Uterus (tissue), 4 donors: ENCODE results near the gene PAIP2. TPM values are rescaled to one million over a fixed set of nuclear protein-coding genes. Genes with fewer than 3 reads are reported as not detected.
A peak's percentile ranks its signal among the peaks of the same experiment; 100 is the strongest.

Experiments
- DNase-seq, 2 donors: peaks; one replicate each; pipeline ENCODE4 v3.0.0-alpha.2; 2019 to 2020
- H3K27ac ChIP-seq, 2 donors: fragments of 200-600 bp; sonication (generic); 1 replicate in 1 of 2; 2 replicates in 1 of 2; pipeline ENCODE4 v1.5.1; 2016 to 2018
- H3K27me3 ChIP-seq, 2 donors: fragments of 200-600 bp; sonication (generic); one replicate each; pipeline ENCODE4 v1.5.1; 2018 to 2019; ENCODE audit warnings: control low read depth in 1 of 2
- H3K36me3 ChIP-seq, 2 donors: fragments of 200-600 bp; sonication (generic); one replicate each; pipeline ENCODE4 v1.5.1; 2019; ENCODE audit warnings: control low read depth in 1 of 2
- H3K4me1 ChIP-seq, 2 donors: fragments of 200-600 bp; sonication (generic); one replicate each; pipeline ENCODE4 v1.5.1; 2018 to 2019; ENCODE audit warnings: control low read depth in 1 of 2
- H3K4me3 ChIP-seq, 2 donors: fragments of 200-600 bp; sonication (generic); 1 replicate in 1 of 2; 2 replicates in 1 of 2; pipeline ENCODE4 v1.5.1; 2018 to 2019; ENCODE audit warnings: mild to moderate bottlenecking in 1 of 2
- H3K9me3 ChIP-seq, 2 donors: fragments of 200-600 bp; sonication (generic); one replicate each; pipeline ENCODE4 v1.5.1; 2019; ENCODE audit warnings: control low read depth in 1 of 2
- POLR2A ChIP-seq, 2 donors: fragments of 450-650 bp; IDR thresholded peaks; one replicate each; pipeline ENCODE4 v1.6.1; 2016; ENCODE audit warnings: antibody characterized with exemption in 2 of 2, mild to moderate bottlenecking in 1 of 2, moderate library complexity in 1 of 2
- intact Hi-C: fragments of 100-400 bp; cut with DNase I; formaldehyde crosslinking; loops from one replicate; pipeline ENCODE4 v1.15.1; 2023; ENCODE audit warnings: low total_unique reads
- total RNA-seq, 4 donors: library from RNA; depleted of rRNA in 3 of 4; stranded (reverse); fragments of >200 nt in 3 of 4; gene quantifications; one replicate each; pipeline versions ENCODE4 v1.1.0 to v1.2.4, GENCODE V29; 2014 to 2023
- TF ChIP-seq, protein P1 (sequence below), 4 experiments: fragments of 200-600 bp in 2 of 4; fragments of 450-650 bp in 2 of 4; sonication (generic) in 2 of 4; IDR thresholded peaks; one replicate each; pipeline ENCODE4 v1.5.1; 2016 to 2019; ENCODE audit warnings: antibody characterized with exemption in 4 of 4, mild to moderate bottlenecking in 2 of 4, moderate library complexity in 1 of 4
- donor health status: DM: yes; HTN: yes; CAD: no.

The PAIP2 gene
- total RNA-seq, 4 donors from 2014 or later = 43.5 to 144 (median 87.7) TPM

DNA sequence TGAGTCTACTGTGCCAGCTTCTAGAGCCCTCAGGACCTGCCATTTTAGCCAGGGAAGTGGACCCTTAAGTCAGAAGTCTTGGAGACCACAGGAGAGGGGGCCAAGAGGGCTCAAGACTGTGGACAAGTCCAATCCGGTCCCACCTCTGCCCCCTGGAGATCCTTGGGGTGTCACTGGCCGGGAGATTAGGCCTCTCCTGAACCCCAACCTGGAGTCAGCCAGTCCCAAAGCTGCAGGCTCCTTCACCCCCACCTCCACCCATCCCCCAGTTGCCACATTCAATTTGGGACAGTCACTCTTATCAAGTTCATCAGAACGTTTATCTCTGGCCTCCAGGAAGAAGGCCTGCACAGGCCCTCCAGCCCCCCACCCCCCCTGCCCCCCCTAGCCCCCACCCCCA, 41.2 kb downstream of the PAIP2 start:
- Histone ChIP-seq H3K36me3 (no peaks in the 10 kb centered on the region), H3K4me1 (no peaks in the 10 kb centered on the region), H3K27ac (no peak overlapping the region), H3K27me3 (no peaks in the 10 kb centered on the region), H3K9me3 (no peaks in the 10 kb centered on the region), H3K4me3 (no peak overlapping the region)
- no peak for TF ChIP-seq POLR2A (IDR thresholded peaks at IDR 0.05)
- TF ChIP-seq, protein P1, sequence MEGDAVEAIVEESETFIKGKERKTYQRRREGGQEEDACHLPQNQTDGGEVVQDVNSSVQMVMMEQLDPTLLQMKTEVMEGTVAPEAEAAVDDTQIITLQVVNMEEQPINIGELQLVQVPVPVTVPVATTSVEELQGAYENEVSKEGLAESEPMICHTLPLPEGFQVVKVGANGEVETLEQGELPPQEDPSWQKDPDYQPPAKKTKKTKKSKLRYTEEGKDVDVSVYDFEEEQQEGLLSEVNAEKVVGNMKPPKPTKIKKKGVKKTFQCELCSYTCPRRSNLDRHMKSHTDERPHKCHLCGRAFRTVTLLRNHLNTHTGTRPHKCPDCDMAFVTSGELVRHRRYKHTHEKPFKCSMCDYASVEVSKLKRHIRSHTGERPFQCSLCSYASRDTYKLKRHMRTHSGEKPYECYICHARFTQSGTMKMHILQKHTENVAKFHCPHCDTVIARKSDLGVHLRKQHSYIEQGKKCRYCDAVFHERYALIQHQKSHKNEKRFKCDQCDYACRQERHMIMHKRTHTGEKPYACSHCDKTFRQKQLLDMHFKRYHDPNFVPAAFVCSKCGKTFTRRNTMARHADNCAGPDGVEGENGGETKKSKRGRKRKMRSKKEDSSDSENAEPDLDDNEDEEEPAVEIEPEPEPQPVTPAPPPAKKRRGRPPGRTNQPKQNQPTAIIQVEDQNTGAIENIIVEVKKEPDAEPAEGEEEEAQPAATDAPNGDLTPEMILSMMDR (IDR thresholded peaks at IDR 0.05) = no peak
- DNase-seq = peak in 1 of 2 donors; percentile 6
- intact Hi-C loops = no loop called here

DNA sequence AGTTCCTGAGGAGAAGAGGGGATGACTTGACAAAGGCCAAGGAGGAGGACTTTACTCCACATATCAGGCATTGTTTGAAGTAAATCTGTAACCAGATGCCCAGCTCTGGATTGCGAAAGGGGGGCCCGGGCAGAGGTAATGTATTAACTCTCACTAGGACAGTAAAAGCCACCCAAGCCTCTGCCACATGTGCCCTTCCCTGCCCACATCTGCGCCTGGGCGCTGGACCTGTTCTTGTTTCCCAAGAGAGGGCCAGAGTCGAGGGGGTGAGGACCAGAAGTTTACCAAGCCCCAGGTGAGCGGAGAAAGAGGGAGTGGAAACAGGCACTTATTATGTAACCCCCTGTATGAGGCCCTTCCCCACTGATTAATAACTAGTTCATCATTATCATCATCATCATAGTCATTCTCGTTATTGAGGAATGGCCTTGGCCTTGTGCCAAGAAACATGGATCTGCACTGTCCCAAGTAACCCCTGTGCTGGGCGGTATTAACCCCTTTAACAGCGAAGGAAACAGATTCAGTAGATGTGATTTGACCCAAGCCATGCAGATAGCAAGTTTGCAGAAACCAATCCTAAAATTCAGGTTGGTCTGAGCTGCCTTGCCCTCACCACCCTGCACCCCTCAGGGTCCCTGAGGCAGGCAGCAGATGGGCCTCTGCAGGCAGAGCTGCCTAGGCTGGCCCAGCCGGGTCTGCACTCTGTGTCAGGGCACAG, 41.8 kb downstream of the PAIP2 start, which contains the start of gene SLC23A1:
SLC23A1 (minus strand) TSS at position 23 of the 718 bp plus-strand sequence. CDS start 44 bp downstream, outside the sequence.
- H3K27ac ChIP-seq = no peak within 1 kb of the TSS
- TF ChIP-seq POLR2A (IDR thresholded peaks at IDR 0.05) = no peak
- TF ChIP-seq, protein P1 (IDR thresholded peaks at IDR 0.05) = no peak
- intact Hi-C loops = no loop called here

GRCh38 chr5:139383993-139384590, 42.4 kb downstream of the PAIP2 start:
- Histone ChIP-seq H3K4me3 (no peak overlapping the region), H3K9me3 (no peaks in the 10 kb centered on the region), H3K27me3 (no peaks in the 10 kb centered on the region), H3K4me1 (no peaks in the 10 kb centered on the region), H3K27ac (no peak overlapping the region), H3K36me3 (no peaks in the 10 kb centered on the region)
- TF ChIP-seq, protein P1 (IDR thresholded peaks at IDR 0.05) = no peak
- no peak for TF ChIP-seq POLR2A (IDR thresholded peaks at IDR 0.05)
- intact Hi-C loops = no loop called here
- no peak for DNase-seq

More for the DNA sequence above, 41.8 kb downstream of the PAIP2 start, which contains the start of gene SLC23A1:
- Histone ChIP-seq H3K4me1 (no peaks in the 10 kb centered on the region), H3K9me3 (no peaks in the 10 kb centered on the region), H3K4me3 (no peak within 1 kb of the TSS), H3K36me3 (no peaks in the 10 kb centered on the region), H3K27me3 (no peaks in the 10 kb centered on the region)
- peak in 1 of 2 donors; percentile 3 for DNase-seq

- Histone ChIP-seq H3K36me3 (no peaks in the 10 kb centered on the region), H3K9me3 (no peaks in the 10 kb centered on the region), H3K4me3 (peak overlapping the region in 1 of 2 donors; percentile 22), H3K4me1 (no peaks in the 10 kb centered on the region), H3K27me3 (no peaks in the 10 kb centered on the region), H3K27ac (peak overlapping the region; percentile 54 to 68)
- DNase-seq = no peak
- intact Hi-C loops = no loop called here
- no peak for TF ChIP-seq POLR2A (IDR thresholded peaks at IDR 0.05)
- TF ChIP-seq, protein P1 (IDR thresholded peaks at IDR 0.05) = no peak
Measured at GRCh38 chr5:139384591-139385051, 43.0 kb downstream of the PAIP2 start.
